ENCODE data around the gene YIF1A. TPM values are rescaled to one million over a fixed set of nuclear protein-coding genes. Genes with fewer than 3 reads are reported as not detected.

Gene YIF1A
- total RNA-seq, 4 donors from 2014 or later, result 77.7 to 168 (median 118) TPM

DNA sequence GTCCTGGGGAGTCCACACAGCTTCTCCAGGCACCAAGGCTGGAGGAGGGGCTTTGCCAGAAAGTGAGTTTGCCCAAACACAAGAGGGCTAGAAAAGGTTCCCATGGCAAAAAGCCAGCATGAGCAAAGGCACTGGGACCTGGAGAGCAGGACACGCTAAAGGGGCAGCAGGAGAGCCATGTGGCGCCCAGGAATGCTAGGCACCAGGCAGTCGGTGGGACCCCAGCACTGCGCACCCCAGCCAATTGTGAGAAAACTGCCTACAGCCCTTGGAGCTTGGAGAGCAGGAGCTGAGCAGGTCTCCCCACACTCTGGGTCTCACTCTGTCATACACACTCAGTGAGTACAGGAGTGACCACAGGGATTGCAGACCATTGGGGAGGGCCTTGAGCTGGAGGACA, 25.7 kb downstream of the YIF1A start:
- intact Hi-C loops (cut with DNase I), result no loop called here
- no peak for TF ChIP-seq POLR2A (IDR thresholded peaks at IDR 0.05)
- TF ChIP-seq, protein P1, sequence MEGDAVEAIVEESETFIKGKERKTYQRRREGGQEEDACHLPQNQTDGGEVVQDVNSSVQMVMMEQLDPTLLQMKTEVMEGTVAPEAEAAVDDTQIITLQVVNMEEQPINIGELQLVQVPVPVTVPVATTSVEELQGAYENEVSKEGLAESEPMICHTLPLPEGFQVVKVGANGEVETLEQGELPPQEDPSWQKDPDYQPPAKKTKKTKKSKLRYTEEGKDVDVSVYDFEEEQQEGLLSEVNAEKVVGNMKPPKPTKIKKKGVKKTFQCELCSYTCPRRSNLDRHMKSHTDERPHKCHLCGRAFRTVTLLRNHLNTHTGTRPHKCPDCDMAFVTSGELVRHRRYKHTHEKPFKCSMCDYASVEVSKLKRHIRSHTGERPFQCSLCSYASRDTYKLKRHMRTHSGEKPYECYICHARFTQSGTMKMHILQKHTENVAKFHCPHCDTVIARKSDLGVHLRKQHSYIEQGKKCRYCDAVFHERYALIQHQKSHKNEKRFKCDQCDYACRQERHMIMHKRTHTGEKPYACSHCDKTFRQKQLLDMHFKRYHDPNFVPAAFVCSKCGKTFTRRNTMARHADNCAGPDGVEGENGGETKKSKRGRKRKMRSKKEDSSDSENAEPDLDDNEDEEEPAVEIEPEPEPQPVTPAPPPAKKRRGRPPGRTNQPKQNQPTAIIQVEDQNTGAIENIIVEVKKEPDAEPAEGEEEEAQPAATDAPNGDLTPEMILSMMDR (IDR thresholded peaks at IDR 0.05), result no peak
- no peaks in the 10 kb centered on the region for H3K27me3 ChIP-seq
- DNase-seq, result no peak
- H3K27ac ChIP-seq, result no peak overlapping the region
- 100% methylated on average over 2 to 4 of the region's 4 CpGs for WGBS, 2 donors
- no peak overlapping the region for H3K4me3 ChIP-seq (replicated peaks in 1 of 3)
- H3K36me3 ChIP-seq, result peaks cover 0 to 28% of the 10 kb centered on the region in 2 donors
- peaks cover 12 to 16% of the 10 kb centered on the region in 2 donors for H3K4me1 ChIP-seq
- no peaks in the 10 kb centered on the region for H3K9me3 ChIP-seq

DNA sequence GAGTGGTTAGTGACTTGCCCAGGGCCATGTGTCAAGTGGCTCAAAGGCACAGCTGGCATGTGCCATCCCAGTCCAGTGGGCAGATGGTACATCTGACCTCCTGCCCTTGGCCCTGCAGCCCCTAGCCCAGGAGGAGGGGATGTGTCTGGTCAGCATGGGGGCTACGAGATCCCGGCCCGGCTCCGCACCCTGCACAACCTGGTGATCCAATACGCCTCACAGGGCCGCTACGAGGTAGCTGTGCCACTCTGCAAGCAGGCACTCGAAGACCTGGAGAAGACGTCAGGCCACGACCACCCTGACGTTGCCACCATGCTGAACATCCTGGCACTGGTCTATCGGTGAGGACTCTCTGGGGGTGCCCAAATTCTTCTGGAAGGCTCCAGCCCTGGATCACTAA, 26.2 kb downstream of the YIF1A start:
- no peak overlapping the region for H3K4me3 ChIP-seq (replicated peaks in 1 of 3)
- no peaks in the 10 kb centered on the region for H3K9me3 ChIP-seq
- peaks cover 0 to 28% of the 10 kb centered on the region in 2 donors for H3K36me3 ChIP-seq
- H3K4me1 ChIP-seq, result peaks cover 12 to 16% of the 10 kb centered on the region in 2 donors
- H3K27me3 ChIP-seq, result no peaks in the 10 kb centered on the region
- no peak for TF ChIP-seq POLR2A (IDR thresholded peaks at IDR 0.05)
- TF ChIP-seq, protein P1 (IDR thresholded peaks at IDR 0.05), result no peak
- 93% methylated on average over 6 to 8 of the region's 12 CpGs for WGBS, 2 donors
- DNase-seq, result no peak
- intact Hi-C loops (cut with DNase I), result no loop called here
- H3K27ac ChIP-seq, result no peak overlapping the region

DNA sequence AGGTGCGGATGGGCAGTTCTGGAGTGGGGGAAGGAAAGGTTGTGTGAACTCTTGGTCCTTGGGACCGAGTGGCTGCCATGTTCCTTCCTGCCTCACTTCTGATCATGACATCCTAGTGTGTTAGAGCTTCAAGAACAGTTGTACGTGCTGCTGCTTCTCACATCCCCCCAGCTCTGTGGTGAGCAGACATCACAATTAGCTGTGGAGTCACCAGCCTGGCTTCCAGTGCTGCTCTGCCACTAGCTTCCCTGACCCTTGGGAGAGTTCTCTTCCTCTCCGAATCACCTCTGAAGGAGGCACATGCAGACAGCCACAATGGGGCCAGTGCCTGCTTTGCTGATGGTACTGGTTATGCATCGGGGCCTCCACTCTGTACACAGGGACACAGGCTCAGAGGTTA, 26.8 kb downstream of the YIF1A start:
- TF ChIP-seq, protein P1 (IDR thresholded peaks at IDR 0.05), result no peak
- TF ChIP-seq POLR2A (IDR thresholded peaks at IDR 0.05), result no peak
- DNase-seq, result no peak
- Histone ChIP-seq H3K27me3 (no peaks in the 10 kb centered on the region), H3K4me3 (replicated peaks in 1 of 3) (no peak overlapping the region), H3K4me1 (peaks cover 13 to 16% of the 10 kb centered on the region in 2 donors), H3K27ac (no peak overlapping the region), H3K9me3 (no peaks in the 10 kb centered on the region), H3K36me3 (peaks cover 0 to 28% of the 10 kb centered on the region in 2 donors)
- WGBS, 2 donors, result 88 to 100% methylated on average over 5 of the region's 5 CpGs
- intact Hi-C loops (cut with DNase I), result no loop called here

DNA sequence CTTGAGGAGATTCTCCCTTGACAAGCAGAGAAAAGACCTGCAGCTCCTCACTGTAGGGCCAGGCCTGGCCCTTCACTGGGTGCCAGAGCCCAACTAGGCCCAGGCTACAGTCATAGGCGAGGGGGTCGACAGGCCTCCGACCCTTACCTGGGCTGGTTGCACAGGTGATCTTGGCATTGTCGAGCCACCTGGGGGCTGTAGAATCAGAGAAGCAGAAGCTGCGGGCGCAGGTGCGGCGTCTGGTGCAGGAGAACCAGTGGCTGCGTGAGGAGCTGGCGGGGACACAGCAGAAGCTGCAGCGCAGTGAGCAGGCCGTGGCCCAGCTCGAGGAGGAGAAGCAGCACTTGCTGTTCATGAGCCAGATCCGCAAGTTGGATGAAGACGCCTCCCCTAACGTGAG, 27.4 kb downstream of the YIF1A start:
- intact Hi-C loops (cut with DNase I), result no loop called here

DNA sequence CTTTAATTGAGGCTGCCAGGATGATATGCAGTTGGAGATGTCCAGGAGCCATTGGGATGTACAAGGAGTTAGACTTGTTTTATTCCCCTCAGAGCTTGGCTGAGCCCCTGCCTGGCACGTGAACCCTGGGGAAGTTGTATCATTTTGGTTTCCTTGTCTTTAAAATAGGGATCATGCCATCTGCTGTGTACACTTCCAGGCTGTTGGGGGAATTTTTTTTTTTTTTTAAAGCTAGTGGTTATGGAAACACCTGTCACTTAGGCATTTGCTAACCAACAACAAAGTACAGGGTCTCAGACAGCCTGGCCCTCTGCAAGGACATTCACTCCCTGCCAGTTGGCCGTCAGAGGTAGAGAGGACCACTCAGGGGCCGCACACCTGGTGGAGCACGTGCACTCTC, 29.0 kb downstream of the YIF1A start:
- Histone ChIP-seq H3K4me1 (peaks cover 7 to 16% of the 10 kb centered on the region in 2 donors), H3K27ac (no peak overlapping the region), H3K36me3 (peaks cover 0 to 28% of the 10 kb centered on the region in 2 donors), H3K4me3 (replicated peaks in 1 of 3) (no peak overlapping the region), H3K27me3 (no peaks in the 10 kb centered on the region), H3K9me3 (no peaks in the 10 kb centered on the region)
- intact Hi-C loops (cut with DNase I), result loop anchor here (2.0 kb wide), 1 partner anchor 37 kb away; no protein-coding TSS in a partner anchor
- no peak for DNase-seq
- WGBS, 2 donors, result 92 to 96% methylated on average over 4 of the region's 4 CpGs
- TF ChIP-seq, protein P1 (IDR thresholded peaks at IDR 0.05), result no peak
- no peak for TF ChIP-seq POLR2A (IDR thresholded peaks at IDR 0.05)

More for the DNA sequence above, 27.4 kb downstream of the YIF1A start:
- Histone ChIP-seq H3K36me3 (peaks cover 0 to 28% of the 10 kb centered on the region in 2 donors), H3K4me3 (replicated peaks in 1 of 3) (no peak overlapping the region), H3K27me3 (no peaks in the 10 kb centered on the region), H3K27ac (no peak overlapping the region), H3K9me3 (no peaks in the 10 kb centered on the region), H3K4me1 (peaks cover 10 to 15% of the 10 kb centered on the region in 2 donors)
- TF ChIP-seq, protein P1 (IDR thresholded peaks at IDR 0.05), result no peak
- no peak for TF ChIP-seq POLR2A (IDR thresholded peaks at IDR 0.05)
- DNase-seq, result no peak
- 91 to 95% methylated on average over 11 to 16 of the region's 16 CpGs for WGBS, 2 donors
